NK-92 treated with Interleukin-12 subunit alpha and Interleukin-12 subunit beta, amount 100 ng/mL, for 24 hours (cell line): ENCODE results near the gene ATXN7L1.

Source experiments
- DNase-seq: peaks from one replicate; lab custom pipeline; 2025; lab: John Stamatoyannopoulos, UW

The ATXN7L1 gene

DNA sequence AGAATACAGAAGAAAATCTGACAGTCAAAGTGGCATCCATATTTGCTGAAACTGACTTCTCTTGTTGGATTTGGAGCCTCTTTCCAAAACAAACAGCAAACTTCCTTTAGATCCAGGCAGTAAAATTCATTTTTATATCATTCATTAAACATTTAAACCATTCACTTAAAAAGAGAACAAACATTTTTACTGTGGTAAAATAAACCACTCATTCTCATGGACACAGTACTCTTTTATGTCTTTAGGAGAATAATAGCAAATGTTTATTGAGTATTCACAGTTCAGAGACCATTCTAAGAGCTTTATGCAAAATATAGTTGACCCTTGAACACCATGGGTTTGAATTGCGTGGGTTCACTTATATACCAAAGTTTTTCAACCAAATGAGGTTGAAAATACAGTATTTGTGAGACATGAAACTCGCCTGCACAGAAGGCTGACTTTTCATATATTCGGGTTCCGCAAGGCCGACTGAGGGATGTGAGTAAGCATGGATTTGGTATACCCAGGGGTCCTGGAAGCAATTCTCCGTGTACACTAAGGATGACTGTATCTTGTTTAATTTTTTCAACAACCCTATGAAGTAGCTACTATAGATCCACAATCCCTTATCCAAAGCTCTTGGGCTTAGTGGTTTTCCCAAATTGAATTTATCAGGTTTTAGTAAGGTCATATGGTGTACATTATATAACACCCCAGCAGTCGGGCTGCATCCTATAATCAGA, 49.1 kb downstream of the ATXN7L1 start:
- DNase-seq: no peak

DNA sequence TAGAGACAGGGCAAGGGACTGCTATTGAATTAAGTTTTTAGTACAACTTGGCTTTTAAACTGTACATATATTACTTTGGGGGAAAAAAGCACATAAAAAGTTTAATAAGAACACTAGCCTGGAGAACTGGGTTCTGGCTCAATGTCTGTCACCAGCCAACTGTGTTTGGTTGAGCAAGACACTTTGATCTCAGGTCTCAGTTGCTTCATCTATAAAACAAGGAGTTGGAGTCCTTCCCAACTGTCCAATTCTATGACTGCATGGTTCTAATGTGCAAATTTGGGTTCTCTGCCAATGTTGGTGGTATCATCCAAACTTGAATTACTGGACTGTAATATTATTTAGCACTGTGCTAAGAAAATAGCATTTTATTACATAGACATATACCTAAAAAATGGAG, 50.3 kb downstream of the ATXN7L1 start:
- DNase-seq: no peak

DNA sequence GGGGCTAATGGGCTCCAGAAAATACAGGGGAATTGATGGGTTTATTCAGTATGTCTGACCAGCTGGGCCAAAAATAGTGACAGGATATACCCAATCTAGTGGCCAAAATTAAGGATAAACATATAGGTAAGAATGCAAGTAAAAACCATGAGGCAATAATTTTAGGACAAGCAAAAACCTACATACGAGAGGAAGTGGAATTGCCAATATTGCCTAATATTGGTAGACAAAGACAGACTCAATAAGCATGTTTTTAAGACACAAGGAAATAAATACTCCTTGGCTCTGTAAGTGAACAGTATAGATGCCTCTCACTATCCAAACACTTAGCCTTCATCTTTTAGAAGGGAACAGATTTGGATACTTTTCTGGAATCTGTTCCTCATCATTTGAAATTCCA, 51.0 kb downstream of the ATXN7L1 start:
- DNase-seq: no peak

DNA sequence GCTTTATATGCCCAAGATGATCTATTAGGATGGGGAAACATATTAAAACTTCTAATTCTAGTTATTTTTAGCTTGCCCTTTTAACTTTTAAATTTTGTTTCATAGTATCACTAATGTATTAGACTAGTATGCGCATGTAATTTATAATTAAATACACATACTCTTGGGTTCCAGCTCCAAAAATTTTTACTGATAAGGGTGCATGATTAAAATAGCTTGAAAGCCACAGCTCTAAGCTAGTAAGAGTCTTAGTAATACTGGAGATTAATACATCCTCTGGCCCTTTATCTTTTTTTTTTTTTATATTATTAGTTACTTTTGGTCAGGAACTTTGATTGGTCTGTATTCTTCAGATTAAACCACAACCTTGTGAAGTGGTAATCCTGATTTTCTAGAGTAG, 53.6 kb downstream of the ATXN7L1 start:
- no peak for DNase-seq

DNA sequence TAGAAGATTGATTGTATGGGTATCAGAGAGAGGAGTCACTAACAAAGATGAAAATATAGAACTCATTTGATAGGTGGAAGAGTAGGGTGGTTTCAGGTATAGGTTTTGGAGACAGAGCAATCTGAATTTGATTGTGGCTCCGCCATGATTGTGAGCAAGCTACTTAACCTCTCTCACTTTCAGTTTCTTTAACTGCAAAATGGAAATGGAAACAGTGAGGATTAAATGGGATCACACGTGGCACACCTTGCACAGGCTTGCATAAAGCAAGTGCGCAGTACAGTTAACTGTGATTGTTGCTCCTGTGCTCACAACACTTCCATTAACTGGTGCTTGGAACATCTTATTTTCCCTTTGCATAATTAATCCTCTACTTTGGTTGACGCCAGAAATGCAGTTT, 54.9 kb downstream of the ATXN7L1 start:
- DNase-seq: no peak

DNA sequence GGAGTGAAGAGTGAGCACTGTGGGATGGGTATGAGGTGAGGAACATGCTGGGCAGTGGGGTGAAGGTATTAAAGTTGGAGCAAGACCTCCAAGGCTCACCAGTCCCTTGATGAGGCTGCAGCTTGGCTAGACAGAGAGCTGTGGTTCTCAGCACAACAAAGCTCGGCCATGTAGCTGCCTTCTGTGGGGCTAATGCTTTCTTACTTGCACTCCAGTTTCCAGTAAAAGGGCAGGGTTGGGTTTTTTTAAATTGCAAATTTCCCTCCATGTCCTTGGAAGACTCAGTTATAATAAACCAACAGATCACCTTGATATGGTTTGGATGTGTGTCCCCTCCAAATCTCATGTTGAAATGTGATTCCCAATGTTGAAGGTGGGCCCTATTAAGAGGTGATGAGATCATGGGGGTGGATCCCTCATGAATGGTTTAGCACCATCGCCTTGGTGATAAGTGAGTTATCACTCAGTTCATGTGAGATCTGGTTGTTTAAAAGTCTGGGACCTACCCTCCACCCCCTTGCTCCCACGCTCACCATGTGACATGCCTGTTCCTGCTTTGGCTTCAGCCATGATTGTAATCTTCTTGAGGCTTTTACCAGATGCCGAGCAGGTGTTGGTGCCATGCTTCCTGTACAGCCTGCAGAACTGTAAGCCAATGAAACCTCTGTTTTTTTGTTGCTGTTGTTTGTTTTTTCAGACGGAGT, 55.9 kb downstream of the ATXN7L1 start:
- DNase-seq: no peak

DNA sequence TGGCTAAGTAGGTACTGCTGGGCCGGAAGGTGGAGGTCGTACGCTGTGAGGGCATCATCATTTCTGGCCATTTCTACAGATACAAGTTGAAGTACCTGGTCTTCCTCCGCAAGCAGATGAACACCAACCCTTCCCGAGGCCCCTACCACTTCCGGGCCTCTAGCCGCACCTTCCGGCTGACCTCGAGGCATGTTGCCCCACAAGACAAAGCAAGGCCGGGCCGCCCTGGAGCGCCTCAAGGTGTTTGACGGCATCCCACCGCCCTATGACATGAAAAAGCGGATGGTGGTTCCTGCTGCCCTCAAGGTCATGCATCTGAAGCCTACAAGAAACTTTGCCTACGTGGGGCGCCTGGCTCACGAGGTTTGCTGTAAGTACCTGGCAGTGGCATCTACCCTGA, 56.8 kb downstream of the ATXN7L1 start:
- no peak for DNase-seq

DNA sequence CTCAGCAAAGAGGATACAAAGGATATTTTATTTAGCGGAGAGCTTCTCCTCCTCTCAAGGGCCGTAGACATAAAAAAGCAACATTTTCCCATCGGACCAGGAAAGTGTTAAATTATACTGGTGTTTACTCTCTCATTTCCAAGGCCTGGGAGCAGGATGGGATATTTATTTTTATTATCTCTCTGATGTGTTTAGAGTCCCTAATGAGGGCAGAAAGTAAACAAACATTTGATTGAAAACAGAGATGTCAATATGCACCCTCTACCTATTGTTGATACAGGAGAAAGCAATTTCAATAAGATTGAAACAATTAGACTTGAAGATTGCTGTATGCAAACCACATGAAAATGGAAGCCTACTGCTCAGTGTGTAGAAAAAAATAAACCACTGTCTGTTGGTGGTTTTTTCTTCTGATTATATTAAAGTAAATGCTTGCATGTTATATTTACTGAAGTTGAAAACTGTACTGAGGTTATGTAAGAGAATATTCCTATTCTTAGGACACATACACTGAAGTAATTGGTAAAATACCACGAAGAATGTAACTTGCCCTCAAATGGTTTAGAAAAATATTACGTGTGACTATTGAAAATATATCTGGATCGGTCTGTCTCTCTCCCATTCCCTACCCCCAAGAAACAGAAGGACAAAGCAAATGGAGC, 59.3 kb downstream of the ATXN7L1 start:
- DNase-seq: no peak

DNA sequence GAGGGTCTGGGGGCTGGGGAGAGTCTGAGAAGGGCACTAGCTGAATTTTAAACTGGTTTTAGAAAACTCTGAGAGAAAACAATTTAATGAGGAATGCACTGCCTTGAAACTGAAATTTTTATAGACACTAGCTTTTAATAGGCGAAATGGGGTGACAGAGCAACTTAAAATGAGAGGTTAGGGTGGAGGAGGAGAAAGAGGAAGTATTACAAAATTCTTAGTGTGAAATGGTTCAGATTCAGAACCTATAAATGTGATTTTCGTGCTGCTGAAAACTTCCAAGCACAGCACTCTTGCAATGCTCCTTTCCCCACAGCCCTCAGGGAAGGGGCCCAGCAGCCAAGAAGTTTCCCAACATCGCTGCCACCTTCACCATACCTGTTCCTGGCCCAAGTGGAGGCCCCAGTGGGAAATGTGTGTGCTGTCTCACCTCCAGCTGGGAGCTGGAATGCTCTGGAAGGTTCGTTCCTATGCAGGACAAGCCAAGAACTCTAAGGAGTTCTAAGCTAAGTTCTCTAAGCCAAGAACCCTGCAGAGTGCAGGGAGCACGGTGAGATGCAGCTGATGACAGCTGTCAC, 60.0 kb downstream of the ATXN7L1 start:
- no peak for DNase-seq

DNA sequence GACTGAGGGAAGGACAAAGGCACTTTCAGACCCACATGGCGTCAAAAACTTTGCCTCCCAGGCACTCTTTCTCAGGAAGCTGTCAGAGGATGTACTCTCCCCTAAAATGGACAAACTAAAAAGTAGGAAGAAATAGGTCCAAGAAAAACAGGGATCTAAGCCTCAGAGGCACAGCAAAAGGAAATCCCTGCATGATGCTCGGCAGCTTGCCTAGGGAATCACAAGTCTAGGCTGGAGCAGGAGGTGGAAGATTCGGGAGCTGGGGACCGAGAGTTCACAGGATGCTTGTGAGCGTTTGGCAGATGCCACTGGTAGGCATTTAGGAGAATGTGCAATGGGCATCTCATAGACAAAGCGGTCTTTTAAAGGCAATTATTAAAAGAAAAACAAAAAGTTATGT, 60.8 kb downstream of the ATXN7L1 start:
- DNase-seq: no peak

DNA sequence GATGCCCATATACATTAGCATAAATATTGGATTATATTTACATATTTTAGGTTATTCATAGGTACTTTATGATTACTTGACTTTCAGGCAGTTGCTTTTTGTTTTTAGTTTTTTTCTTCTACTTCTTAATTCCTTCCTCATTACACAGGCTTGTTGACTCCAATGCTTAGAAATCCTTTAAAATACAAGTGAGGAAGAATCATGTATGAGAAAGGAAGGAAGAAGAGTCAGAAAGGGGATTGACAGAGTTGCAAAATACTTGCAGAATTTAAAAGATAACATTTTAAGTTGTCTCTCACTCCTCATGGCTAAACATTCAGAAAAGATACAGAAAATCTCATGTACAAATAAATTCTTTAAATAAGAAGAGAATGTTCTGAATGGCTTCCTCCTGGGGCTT, 61.9 kb downstream of the ATXN7L1 start:
- DNase-seq: no peak

DNA sequence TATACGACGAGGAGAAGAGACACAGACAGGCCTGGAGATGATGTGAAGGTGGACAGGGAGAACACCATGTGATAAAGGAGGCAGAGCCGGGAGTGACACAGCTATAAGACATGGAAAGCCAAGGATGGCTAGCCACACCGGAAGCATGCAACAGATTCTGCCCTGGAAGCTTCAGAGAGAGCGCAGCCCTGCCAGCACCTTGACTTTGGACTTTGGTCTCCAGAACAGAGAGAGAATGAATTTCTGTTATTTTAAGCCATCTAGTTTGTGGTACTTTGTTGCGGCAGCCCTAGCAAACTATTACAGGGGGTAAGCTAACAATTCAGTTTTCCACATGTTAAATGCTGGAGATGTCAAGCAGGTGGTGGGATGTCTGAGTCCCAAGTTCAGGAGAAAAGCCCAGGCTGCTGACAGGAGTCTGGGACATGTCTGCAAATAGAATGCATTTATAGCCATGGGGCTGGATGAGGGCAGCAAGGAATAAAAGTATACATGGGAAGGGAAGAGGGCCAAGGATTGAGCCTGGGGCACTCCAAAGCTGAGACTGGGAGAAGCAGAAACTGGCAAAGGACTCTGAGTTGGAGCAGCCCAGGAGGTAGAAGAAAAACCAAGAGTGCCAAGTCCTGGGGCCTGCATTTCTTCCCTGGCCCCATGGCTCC, 65.1 kb downstream of the ATXN7L1 start:
- DNase-seq: no peak

DNA sequence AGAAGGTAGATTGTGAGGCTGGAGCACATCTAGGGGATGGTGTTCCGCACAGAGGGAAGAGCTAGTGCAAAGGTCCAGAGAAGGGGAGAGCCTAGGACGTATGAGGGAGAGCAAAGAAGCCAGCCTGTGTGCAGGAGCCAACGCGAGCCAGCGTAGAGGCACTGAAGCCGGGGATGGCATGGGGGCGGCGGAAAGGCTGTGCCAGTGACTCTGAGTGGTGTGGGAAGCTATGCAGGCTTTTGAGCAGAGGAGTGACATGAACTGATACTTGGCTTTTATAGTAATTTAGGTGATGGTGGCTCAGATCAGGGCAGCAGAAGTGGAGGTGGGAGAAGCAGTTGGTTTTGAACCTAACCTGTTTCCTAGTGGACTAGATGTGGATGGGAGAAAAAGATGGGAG, 65.8 kb downstream of the ATXN7L1 start:
- DNase-seq: no peak

DNA sequence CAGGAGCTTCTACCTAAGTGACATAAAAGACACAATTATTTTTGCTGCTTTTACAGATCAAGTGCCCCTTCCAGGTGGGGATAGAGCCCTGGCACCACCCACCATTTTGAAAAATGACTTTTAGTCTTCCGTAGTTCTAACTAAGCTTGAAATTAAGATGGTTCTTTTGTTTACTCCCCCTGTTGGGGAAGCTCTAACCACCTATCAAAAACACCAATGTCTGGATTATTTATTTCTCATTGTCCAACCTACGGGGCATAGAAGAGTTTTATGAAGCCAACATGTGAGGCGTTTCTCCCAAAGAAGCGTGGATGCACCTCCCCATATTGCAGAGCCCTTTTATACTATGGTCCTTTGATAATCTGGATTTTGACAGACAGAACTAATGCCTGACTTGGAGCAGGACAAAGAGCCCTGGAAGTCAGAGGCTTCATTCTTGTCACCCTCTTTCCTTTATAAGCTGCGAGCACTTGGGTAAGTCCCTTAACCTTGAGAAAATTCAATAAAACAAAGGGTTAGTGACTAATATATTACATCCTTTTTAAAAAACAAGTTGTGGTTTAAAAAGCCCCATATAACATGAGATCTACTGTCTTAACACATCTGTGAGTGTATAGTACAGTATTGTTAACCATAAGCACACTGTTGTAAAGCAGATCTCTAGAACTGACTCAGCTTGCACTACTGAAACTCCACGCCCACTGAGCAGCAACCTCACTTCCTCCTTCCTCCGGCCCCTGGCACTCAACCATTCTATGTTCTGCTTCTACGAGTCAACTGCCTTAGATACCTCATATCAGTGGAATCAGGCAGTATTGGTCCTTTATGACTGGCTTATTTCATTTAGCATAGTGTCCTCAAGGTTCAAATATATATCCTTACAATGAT, 67.5 kb downstream of the ATXN7L1 start:
- peak; percentile 69 for DNase-seq

DNA sequence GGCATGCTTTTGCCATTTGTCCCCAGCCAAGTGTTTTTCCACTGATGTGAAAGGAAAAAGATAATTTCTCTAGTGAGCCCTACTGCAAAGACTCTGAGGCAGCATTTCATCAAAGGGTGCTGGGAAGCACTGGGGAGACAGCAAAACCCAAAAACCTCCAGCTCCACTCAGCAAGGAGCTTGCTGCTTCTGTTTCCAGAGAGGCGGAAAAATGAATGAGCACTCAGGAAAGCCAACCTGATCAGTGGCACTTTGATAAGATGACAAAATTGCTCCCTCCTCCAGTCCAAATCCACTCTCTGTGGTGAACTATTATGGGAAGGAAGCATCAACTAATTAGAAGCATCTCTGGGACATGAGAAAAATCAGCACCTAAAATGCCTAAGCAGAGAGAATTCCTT, 68.2 kb downstream of the ATXN7L1 start:
- DNase-seq: no peak

DNA sequence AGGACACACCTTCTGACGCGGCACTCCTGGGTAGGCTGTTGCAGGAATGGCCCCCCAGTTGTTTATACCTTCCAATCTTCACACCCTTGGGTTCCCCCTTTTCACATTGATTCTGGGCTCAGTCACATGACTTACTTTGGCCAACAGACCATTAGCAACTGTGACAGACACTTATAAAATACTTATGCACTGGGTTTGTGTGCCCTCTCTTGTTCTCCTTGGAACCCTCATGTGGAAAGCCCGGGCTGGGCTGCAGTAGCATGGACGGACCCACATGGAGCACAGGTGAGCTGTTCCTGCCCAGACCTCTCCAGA, 69.0 kb downstream of the ATXN7L1 start:
- no peak for DNase-seq

DNA sequence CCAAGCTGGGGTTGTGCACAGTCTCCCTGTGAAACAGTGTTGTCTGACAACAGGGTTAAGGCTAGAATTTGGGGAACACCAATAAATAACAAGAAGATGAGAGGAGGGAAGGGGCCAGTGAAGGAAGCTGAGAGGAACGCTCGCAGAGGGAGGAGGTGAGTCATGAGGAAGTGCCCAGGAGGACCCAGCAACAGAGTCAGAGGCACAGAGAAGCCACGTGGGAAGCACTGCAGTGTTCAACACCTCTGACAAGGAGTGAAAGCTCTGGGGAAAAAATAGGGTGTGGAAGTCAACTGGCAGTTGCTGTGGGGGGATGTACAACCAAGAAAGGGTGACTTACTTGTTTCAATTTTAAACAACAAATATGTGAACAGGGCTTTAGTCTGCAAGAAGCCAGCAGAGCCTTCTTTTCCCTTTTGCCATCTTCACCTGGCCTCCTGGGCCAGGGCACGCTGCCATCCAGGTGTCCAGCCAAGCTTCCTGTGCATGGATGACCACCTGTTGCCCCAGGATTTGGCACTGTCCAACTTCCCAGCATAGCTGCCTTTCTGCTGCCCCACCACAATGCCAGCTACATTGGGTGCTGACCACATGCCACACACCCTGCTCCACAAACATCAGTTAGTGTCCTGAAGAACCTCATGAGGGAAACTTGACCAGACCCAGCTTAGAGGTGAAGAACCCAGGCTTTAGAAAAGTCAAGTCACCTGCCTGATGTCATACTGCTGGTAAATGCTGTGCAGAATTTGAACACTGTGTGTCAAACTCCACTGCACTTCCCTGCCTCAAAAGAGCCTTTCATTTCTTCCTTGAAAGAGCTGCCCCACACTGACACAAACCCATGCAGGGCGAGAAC, 69.6 kb downstream of the ATXN7L1 start:
- DNase-seq: peak; percentile 42

DNA sequence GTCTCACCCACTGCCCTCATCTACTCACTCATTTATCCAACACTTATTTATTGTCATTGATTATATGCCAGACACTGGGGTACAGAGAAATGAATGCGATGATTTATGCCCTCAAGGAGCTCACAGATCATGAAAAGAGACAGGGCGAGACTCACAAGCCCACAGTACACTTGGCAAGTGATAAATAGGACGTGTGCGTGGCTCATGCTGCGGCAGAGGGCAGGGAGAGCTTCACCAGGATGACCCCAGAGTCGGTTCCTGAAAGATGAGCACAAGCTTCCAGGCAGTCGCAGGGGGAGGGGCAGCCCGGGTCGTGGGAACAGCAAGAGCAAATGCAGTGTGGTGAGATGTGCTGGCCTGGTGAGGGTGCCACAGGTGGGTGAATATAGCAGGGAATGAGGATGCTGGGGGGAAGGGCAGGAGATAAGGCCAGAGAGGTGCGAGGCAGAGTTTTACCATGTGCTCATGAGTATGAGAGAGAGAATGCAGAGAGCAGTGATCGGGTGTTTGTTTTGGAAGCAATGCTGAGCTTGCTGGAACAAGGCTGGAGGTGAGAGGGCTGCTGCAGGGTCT, 70.9 kb downstream of the ATXN7L1 start:
- no peak for DNase-seq

DNA sequence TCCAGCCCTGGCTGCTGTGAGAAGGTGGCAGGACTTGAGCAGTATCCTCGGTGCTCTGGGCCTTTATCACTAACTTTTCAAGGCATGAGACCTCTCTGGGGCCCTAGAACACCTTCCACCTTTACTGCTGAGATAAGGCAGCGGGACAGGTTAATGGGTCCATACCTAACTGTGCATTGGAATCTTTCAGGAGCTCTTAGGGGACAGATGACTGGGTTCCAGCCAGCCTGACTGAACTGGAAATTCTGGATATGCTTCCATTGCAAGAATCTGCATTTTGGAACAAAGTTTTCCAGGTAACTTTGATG, 73.0 kb downstream of the ATXN7L1 start:
- DNase-seq: no peak

DNA sequence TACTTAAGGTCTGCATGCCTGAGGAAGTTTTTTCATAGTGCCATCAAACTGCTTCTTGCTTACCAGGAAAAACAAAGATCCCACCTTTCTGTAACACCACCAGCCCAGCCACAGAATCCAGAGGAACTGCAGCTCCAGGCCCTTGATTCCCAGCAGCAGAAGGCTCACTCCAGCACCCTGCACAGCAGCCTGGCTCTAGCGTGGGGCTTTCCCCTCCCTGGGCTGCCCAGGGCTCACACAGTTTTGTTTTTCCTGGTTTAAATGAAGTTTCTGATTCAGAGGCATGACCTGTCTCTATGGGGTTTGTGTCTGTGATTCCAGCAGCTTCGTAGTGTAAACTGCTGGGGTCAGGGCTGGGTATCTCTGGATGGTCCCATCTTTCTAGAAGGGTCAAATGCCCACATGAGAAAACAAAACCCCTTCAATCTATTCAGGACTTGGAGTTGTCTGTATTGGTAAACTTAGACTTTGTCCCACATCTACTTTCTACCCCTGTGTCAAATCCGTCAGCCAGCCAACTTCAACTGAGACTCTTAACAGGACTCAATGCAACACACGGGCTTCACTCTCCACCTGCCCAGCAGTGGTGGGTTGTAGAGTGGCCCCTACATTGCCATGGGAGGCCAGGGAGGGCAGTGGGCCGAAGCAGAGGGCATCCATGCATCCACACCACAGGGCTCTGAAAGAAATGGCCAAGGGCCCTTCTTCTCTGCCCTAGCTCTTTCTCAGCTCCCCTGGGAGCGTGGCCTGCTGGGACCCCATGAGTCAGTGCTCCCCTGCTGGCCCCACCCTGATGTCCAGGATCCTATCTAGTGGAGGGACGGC, 73.6 kb downstream of the ATXN7L1 start:
- DNase-seq: no peak
